ENCODE measurements around the gene CCDC78.

Gene CCDC78

GRCh38 chr16:726438-727290 is at the start of gene CCDC78, which contains the start of gene HAGHL:
CCDC78 (minus strand) TSS chr16:726443; CDS start chr16:726367, 76 bp downstream.
HAGHL (plus strand) TSS chr16:727106; CDS start chr16:727510, 404 bp downstream.
- peak in 3 of 4 experiments; percentile 42 to 56 (median 43) for DNase-seq (ENCODE audit: low read depth in 4 of 4, low spot score in 1 of 4)

- DNase-seq (ENCODE audit: low read depth in 4 of 4, low spot score in 1 of 4) = no peak
These were observed 49.1 kb upstream of the CCDC78 start for GRCh38 chr16:775236-775796.

GRCh38 chr16:774086-775001 is 48.1 kb upstream of the CCDC78 start:
- no peak for DNase-seq (ENCODE audit: low read depth in 4 of 4, low spot score in 1 of 4)

GRCh38 chr16:772959-773358 is 46.7 kb upstream of the CCDC78 start:
- DNase-seq (ENCODE audit: low read depth in 4 of 4, low spot score in 1 of 4) = no peak

- no peak for DNase-seq (ENCODE audit: low read depth in 4 of 4, low spot score in 1 of 4)
These were observed 44.2 kb upstream of the CCDC78 start for GRCh38 chr16:770411-770810.

GRCh38 chr16:769934-770333 is 43.7 kb upstream of the CCDC78 start:
- no peak for DNase-seq (ENCODE audit: low read depth in 4 of 4, low spot score in 1 of 4)

GRCh38 chr16:769184-769784 is 43.0 kb upstream of the CCDC78 start:
- no peak for DNase-seq (ENCODE audit: low read depth in 4 of 4, low spot score in 1 of 4)

GRCh38 chr16:768428-768827 is 42.2 kb upstream of the CCDC78 start:
- DNase-seq (ENCODE audit: low read depth in 4 of 4, low spot score in 1 of 4) = no peak

GRCh38 chr16:767743-768235 is 41.5 kb upstream of the CCDC78 start:
- no peak for DNase-seq (ENCODE audit: low read depth in 4 of 4, low spot score in 1 of 4)

- DNase-seq (ENCODE audit: low read depth in 4 of 4, low spot score in 1 of 4) = no peak
These were observed 40.8 kb upstream of the CCDC78 start for GRCh38 chr16:766820-767640.

GRCh38 chr16:766008-766819 is 40.0 kb upstream of the CCDC78 start:
- no peak for DNase-seq (ENCODE audit: low read depth in 4 of 4, low spot score in 1 of 4)

- no peak for DNase-seq (ENCODE audit: low read depth in 4 of 4, low spot score in 1 of 4)
These were observed 39.2 kb upstream of the CCDC78 start for GRCh38 chr16:765488-765865.

GRCh38 chr16:764848-765487 is 38.7 kb upstream of the CCDC78 start:
- no peak for DNase-seq (ENCODE audit: low read depth in 4 of 4, low spot score in 1 of 4)

GRCh38 chr16:764184-764750 is 38.0 kb upstream of the CCDC78 start:
- DNase-seq (ENCODE audit: low read depth in 4 of 4, low spot score in 1 of 4) = no peak

- no peak for DNase-seq (ENCODE audit: low read depth in 4 of 4, low spot score in 1 of 4)
These were observed 37.3 kb upstream of the CCDC78 start for GRCh38 chr16:763369-764183.

- DNase-seq (ENCODE audit: low read depth in 4 of 4, low spot score in 1 of 4) = no peak
These were observed 36.5 kb upstream of the CCDC78 start for GRCh38 chr16:762595-763268.

All from stimulated activated CD4-positive, alpha-beta T cell treated with anti-CD3 and anti-CD28 coated beads, Interleukin-1b, Interleukin-23, amount 100 ng/mL, for 24 hours (primary cell).